Measurements from ENCODE around the gene MYH6. TPM values are rescaled to one million over a fixed set of nuclear protein-coding genes. Genes with fewer than 3 reads are reported as not detected.

The MYH6 gene
- total RNA-seq, 1 experiment from 2014 or later = 0.03 TPM

DNA sequence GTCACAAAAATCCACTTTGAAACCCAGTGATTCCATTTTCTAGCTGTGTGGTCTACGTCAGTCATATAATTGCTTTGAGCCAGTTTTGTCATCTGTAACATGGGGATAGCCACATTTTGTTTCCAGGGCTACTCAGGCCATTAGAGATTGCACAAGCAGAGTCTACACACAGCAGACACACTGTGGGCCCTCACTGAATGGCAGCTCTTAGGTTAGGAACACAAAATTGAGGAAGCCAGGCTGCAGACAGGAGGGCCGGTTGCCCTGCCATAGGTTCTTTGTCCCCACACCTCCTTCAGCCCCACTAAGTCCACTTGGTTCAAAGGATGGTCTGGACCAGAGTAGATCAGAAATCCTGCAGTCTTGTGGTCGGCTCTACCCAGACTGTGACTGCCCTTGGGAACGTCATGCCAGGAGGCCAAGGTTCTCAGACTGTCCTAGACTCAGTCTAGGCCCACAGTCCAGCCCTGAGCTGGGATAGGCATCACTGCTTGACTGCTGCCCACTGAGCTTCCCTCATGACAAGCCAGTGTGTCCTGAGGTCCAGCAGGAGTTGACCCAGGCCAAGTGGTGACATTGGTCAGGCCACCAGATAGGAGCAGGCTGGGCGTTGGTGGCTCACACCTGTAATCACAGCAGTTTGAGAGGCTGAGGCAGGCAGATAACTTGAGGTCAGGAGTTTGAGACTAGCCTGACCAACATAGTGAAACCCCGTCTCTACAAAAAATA lies 31.2 kb upstream of the MYH6 start:
- H3K4me3 ChIP-seq (ENCODE audit: insufficient read depth, low read depth, low read length) = no peak overlapping the region
- H3K36me3 ChIP-seq (replicated peaks; ENCODE audit: control insufficient read depth, insufficient read depth, low read length) = no peaks in the 10 kb centered on the region
- no peak for DNase-seq
- no peaks in the 10 kb centered on the region for H3K27me3 ChIP-seq (ENCODE audit: control insufficient read depth, insufficient read depth, low read length)

DNA sequence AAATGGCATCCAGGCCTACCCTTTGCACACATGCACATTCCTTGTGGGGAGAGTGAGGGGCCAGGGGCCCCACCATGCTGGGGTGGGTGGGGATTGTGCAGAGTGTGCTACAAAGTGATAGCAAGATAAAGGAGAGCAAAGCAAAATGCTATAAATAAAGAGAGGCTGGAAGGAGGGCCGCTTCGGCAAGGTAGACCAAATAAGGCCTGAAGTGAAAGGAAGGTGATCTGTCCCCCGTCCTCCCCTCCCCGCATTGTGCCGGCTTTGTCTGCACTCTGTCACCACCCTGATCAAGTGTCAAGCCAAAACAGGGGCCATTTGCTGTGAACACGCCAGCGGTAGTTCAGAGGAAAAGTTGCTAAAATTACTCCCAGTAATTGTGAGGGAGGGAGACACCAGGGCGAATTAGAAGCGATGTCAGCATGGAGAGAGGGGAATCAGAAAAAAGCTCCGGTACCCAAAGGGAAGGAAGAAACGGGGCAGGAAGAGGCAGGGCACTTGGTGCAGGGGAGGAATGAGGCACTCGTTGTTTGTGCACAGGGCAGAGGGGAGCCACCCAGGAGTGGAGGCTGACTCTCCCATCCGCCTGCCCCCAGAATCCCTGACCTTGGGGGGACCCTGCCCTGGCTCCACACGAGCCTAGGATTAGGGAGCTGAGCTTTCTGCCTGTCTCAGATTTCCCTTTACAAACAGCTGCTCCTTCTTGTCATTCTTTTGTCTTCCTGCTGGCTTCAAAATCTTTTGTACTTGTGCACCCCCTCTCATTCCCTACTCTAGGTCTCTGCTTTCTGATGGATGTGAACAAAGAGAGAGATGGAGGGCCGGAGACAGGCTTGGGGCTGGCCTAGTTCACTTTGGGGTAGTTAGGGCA lies 30.3 kb upstream of the MYH6 start:
- H3K27me3 ChIP-seq (ENCODE audit: control insufficient read depth, insufficient read depth, low read length) = no peaks in the 10 kb centered on the region
- no peaks in the 10 kb centered on the region for H3K36me3 ChIP-seq (replicated peaks; ENCODE audit: control insufficient read depth, insufficient read depth, low read length)
- peak; percentile 44 for DNase-seq
- H3K4me3 ChIP-seq (ENCODE audit: insufficient read depth, low read depth, low read length) = no peak overlapping the region

DNA sequence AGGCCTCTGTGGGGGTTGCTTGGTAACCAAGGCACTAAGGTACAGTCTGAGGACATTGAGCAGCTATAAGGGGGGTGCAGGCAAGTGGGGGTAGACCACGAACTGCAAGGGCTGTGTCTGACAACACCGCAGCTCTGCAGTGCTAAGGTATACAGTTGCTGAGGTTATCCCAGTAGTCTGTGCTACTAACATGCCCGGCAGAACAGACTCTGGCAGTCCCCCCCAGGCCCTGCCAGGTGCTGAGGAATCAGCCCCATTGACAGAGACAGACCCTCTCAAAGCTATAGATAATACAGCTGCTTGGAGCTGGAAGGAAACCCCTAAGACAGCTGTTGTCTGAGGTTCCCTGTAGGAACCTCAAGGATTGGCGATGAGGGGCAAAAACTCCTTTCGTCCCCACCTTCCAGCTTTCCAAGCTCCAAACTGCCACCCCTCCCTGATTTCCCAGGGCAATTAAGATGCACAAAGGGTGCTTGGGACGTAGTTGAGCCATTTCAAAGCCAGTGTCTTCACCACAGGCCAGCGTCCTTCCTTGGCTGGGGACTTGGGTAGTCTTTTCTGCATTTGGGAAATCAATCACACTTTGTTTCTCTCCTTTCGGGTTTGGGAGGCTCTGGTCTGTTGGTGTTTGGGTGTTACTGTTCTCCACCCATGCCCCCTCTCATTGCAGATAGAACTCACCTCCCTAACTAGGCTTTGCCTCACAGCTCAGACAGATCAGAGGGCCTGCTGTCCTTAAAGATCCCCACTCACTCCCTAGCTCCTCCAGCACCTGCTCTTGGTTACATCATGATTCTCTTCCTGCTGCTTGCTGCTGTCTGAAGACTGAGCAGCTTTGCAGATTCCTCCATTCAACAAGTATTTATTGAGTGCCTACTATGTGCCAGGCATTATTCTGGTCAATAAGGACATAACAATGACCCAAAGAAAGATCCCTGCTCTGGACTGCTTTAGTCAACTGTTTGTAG lies 29.3 kb upstream of the MYH6 start:
- DNase-seq = peak; percentile 15
- H3K27me3 ChIP-seq (ENCODE audit: control insufficient read depth, insufficient read depth, low read length) = no peaks in the 10 kb centered on the region
- no peaks in the 10 kb centered on the region for H3K36me3 ChIP-seq (replicated peaks; ENCODE audit: control insufficient read depth, insufficient read depth, low read length)
- H3K4me3 ChIP-seq (ENCODE audit: insufficient read depth, low read depth, low read length) = no peak overlapping the region

DNA sequence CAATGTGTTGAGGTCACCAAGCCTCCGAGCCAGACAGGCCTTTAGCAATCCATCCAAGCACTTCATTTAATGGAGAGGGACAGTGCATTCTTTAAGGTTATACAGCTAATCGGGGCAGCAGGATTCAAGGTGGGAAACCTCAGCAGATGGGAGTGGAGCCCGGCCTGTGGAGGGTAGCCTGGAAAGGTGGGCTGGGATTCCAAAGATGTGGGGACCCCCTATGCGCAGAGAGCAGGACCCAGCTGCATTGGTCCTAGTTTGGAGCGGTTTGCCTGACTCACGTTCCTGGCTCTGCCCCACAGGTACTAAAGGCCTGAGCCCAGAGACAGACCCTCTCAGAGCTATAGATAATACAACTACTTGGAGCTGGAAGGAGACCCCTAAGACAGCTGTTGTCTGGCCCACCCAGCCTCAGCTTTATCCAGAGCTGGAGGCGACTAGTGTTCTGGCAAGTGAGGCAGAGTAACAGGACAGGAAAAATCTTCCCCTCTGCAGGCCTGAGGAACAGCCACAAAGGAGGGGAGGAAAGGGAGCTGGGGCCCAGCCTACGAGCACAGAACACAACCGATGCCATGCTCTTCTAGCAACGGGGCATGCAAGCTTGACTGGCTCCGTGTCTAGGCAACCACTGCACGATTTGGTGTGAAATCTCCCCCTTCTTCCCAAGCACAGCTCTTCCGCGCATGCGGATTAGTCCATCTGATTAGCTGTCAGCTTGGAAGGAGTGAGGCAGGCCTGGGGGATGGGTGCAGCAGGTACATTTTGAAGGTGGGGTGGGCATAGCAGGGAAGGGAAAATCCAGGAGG lies 28.5 kb upstream of the MYH6 start:
- H3K4me3 ChIP-seq (ENCODE audit: insufficient read depth, low read depth, low read length) = no peak overlapping the region
- H3K27me3 ChIP-seq (ENCODE audit: control insufficient read depth, insufficient read depth, low read length) = no peaks in the 10 kb centered on the region
- peak; percentile 33 for DNase-seq
- no peaks in the 10 kb centered on the region for H3K36me3 ChIP-seq (replicated peaks; ENCODE audit: control insufficient read depth, insufficient read depth, low read length)

DNA sequence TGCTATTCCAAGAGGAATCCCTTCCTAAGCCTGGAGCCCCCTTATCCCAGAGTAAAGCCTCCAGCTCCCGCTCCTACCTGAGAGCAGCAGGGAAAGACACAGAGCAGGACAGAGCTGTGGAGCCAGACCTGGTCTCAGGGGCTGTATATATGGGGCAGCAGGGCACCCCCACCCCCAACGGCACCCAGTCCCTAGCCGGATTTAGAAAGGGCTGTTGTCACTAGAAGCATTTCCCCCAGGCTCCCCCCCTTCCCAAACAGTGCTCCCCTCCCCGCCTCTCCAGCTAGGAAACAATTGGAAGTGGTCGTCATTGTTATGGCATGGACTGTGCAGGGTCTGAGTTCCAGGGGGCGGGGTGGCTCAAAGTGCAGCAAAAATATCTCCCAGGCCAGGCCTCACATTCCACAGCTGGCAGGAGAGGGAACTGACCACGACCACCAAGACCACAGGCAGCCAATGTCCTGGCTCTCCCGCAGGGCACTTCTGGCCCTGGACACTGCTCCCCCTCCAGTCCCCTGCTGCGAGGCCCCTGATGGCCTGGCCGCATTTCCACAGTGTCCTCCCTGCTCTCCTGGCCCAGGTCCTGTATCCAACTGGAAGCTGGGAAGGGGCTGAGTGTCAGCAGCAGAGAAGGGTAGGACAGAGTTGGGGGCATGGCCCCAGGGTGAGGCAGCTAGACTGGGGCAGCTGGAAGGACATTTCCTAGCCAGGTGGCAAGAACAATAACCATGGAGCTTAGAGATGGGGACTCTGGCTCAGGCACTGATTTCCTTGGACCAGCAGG lies 27.7 kb upstream of the MYH6 start, which contains the start of gene MYH7:
Gene MYH7 (minus strand): TSS at position 118 of the 784 bp plus-strand sequence. CDS start 1,928 bp downstream, outside the sequence.
- H3K27me3 ChIP-seq (ENCODE audit: control insufficient read depth, insufficient read depth, low read length) = no peaks in the 10 kb centered on the region
- peak; percentile 22 for DNase-seq
- H3K4me3 ChIP-seq (ENCODE audit: insufficient read depth, low read depth, low read length) = no peak within 1 kb of the TSS

DNA sequence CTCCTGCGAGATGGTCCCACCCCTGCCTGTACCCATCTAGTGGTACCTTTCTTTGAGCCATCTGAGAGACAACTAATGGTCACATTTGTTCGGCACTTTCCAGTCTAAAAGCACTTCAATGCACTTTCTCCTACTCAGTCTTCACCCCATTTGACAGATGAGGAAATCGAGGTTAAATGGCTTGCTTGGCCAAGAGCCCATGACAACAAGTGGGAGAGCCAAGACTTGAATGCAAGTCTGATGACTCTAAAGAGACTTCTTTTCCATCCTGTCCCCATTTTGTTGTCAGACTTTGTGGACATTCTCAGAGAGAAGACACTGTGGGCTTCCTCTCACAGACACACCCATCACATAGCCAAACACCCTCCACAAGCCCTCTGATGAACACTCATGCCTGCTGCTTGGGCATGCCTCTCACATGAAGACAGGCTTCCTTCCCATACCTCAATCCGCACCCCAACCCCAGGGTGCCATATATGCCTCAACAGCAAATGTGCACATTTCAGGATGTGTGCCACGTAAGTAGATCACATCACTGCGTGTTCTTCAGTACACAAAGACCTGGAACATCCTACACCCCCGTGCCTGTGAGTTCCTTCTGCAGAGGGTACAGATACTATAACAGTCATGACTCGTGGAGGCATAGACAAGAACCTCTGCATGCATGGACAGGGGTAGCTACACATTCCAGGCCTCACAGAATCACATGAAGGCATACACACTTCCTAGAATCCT lies 26.6 kb upstream of the MYH6 start:
- H3K4me3 ChIP-seq (ENCODE audit: insufficient read depth, low read depth, low read length) = no peak overlapping the region
- H3K36me3 ChIP-seq (replicated peaks; ENCODE audit: control insufficient read depth, insufficient read depth, low read length) = no peaks in the 10 kb centered on the region
- no peaks in the 10 kb centered on the region for H3K27me3 ChIP-seq (ENCODE audit: control insufficient read depth, insufficient read depth, low read length)
- peak; percentile 7 for DNase-seq

More for the DNA sequence above, 27.7 kb upstream of the MYH6 start, which contains the start of gene MYH7:
- no peaks in the 10 kb centered on the region for H3K36me3 ChIP-seq (replicated peaks; ENCODE audit: control insufficient read depth, insufficient read depth, low read length)

DNA sequence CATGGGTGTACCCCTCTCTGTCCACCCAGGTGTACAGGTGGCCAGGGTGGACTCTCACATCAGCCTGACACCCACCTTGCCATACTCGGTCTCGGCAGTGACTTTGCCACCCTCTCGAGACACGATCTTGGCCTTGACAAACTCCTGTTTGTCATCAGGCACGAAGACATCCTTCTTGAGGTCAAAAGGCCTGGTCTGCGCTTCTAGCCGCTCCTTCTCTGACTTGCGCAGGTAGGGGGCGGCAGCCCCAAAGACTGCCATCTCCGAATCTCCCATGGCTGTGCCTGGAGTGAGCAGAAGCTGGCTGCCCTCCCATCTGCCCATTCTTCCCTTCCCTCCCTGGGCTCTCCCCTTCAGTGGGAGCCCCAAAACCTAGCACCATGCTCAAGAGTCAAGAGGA lies 25.4 kb upstream of the MYH6 start:
- peak; percentile 72 for DNase-seq
- Histone ChIP-seq H3K27me3 (ENCODE audit: control insufficient read depth, insufficient read depth, low read length) (no peaks in the 10 kb centered on the region), H3K36me3 (replicated peaks; ENCODE audit: control insufficient read depth, insufficient read depth, low read length) (no peaks in the 10 kb centered on the region), H3K4me3 (ENCODE audit: insufficient read depth, low read depth, low read length) (no peak overlapping the region)

DNA sequence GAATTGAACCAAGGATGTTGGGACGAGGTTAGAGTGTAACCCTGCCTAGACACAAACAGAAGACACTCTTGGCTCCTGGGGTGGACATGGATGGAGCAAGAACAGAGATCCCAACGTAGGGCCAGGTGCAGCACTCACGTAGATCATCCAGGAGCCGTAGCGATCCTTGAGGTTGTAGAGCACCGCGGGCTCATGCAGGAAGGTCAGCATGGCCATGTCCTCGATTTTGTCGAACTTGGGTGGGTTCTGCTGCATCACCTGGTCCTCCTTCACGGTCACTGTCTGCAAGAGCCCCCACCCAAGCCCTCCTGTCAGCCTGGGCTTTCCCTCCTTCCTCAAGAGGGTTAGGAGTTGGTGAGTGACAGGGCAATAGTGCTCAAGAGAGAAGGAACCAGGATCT lies 24.9 kb upstream of the MYH6 start:
- Histone ChIP-seq H3K4me3 (ENCODE audit: insufficient read depth, low read depth, low read length) (no peak overlapping the region), H3K36me3 (replicated peaks; ENCODE audit: control insufficient read depth, insufficient read depth, low read length) (no peaks in the 10 kb centered on the region), H3K27me3 (ENCODE audit: control insufficient read depth, insufficient read depth, low read length) (no peaks in the 10 kb centered on the region; the same call in 1 of the 2 replicates)
- peak; percentile 7 for DNase-seq

DNA sequence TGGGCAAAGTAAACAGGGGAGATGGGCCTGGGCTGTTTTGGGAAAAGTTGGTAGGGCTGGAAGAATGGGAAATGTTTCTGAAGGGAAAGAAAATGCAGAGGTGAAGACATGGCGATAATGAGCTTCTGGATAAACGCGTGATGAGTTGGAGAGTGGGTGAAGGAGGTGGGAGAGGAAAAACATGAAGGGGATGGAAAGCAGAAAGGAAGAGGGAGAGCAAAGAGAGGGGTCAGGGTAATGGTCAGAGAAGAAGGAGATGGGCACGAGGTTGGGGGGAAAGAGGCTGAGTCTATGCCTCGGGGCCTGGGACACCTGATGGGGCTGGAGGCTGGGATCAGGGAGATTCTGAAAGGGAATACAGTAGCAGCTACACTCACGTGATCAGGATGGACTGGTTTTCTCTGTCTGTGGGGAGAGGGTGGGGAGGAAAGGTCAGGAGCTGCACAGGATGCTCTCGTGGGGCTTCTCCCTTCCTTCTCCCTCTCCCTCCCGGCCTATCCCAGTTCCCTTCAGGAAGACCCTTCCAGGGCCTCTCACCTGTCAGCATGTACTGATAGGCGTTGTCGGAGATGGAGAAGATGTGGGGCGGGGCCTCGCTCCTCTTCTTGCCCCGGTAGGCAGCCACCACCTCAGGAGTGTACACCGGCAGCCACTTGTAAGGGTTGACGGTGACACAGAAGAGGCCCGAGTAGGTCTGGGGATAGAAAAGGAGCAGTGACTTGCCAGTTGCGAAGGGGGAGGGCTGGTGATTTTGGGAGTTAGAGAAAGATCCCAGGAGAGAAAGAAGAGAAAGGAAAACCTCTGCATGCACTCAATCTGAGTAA lies 24.2 kb upstream of the MYH6 start:
- Histone ChIP-seq H3K27me3 (ENCODE audit: control insufficient read depth, insufficient read depth, low read length) (no peaks in the 10 kb centered on the region; the same call in 1 of the 2 replicates), H3K4me3 (ENCODE audit: insufficient read depth, low read depth, low read length) (no peak overlapping the region), H3K36me3 (replicated peaks; ENCODE audit: control insufficient read depth, insufficient read depth, low read length) (no peaks in the 10 kb centered on the region)
- peak; percentile 26 for DNase-seq

DNA sequence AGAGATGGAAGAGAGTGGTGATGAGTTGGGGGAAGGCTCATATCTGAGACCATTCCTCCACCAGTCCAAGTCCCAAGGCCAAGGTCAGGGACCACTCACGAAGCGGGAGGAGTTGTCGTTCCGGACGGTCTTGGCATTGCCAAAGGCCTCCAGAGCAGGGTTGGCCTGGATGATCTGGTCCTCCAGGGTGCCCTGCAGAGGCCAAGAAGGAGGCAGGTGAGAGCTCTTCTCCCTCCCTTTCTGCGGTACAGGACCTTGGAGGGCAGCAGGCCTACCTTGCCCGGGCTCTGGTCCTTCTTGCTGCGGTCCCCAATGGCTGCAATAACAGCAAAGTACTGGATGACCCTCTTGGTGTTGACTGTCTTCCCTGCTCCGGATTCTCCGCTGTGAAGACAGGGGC lies 23.4 kb upstream of the MYH6 start:
- DNase-seq = peak; percentile 15
- H3K27me3 ChIP-seq (ENCODE audit: control insufficient read depth, insufficient read depth, low read length) = no peaks in the 10 kb centered on the region; the same call in 1 of the 2 replicates
- H3K4me3 ChIP-seq (ENCODE audit: insufficient read depth, low read depth, low read length) = no peak overlapping the region
- H3K36me3 ChIP-seq (replicated peaks; ENCODE audit: control insufficient read depth, insufficient read depth, low read length) = no peaks in the 10 kb centered on the region

DNA sequence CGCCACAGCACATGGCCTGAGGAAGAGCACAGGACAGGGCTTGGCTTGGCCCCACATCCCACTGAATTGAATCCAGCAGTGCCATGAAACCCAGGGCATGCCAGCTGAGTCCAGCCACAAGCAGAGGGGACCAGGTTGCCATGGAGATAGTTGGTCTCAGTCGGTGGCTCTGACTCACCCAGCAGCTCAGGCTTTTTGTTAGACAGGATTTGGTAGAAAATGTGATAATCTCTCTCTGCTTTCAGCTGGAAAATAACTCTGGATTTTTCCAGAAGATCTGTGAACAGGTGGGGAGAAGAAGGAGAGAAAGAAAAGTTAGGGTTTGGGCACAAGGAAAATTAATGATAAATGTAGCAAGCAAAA lies 22.6 kb upstream of the MYH6 start:
- H3K27me3 ChIP-seq (ENCODE audit: control insufficient read depth, insufficient read depth, low read length) = no peaks in the 10 kb centered on the region; the same call in 1 of the 2 replicates
- no peak overlapping the region for H3K4me3 ChIP-seq (ENCODE audit: insufficient read depth, low read depth, low read length)
- peak; percentile 58 for DNase-seq

More for the DNA sequence above, 22.6 kb upstream of the MYH6 start:
- no peaks in the 10 kb centered on the region for H3K36me3 ChIP-seq (replicated peaks; ENCODE audit: control insufficient read depth, insufficient read depth, low read length)
